Fibroblast of pulmonary artery (primary cell): ENCODE results near the gene XIST.
"Not testable (repeated sequence)": the region's sequence is repeated elsewhere in the genome, so short reads cannot be mapped to it uniquely, and the experiment has no call there.

Source experiments
- DNase-seq: peaks from one replicate; pipeline ENCODE4 v3.0.0-alpha.2; 2010; ENCODE audit warnings: low read depth
- H3K4me3 ChIP-seq: replicated peaks from 2 replicates; pipeline ENCODE4 v1.5.1; 2011; ENCODE audit warnings: low read depth, mild to moderate bottlenecking, control low read depth, low read length, moderate library complexity
- CTCF ChIP-seq: IDR thresholded peaks from 2 replicates; pipeline ENCODE4 v1.5.1; 2011; ENCODE audit warnings: mild to moderate bottlenecking, control low read depth, low read length, inconsistent platforms; ENCODE audit errors: missing control alignments

Gene XIST

GRCh38 chrX:73823473-73824004 is 29.0 kb downstream of the XIST start:
- DNase-seq, result no peak
- no peak overlapping the region for H3K4me3 ChIP-seq
- TF ChIP-seq CTCF, result no peak

DNA sequence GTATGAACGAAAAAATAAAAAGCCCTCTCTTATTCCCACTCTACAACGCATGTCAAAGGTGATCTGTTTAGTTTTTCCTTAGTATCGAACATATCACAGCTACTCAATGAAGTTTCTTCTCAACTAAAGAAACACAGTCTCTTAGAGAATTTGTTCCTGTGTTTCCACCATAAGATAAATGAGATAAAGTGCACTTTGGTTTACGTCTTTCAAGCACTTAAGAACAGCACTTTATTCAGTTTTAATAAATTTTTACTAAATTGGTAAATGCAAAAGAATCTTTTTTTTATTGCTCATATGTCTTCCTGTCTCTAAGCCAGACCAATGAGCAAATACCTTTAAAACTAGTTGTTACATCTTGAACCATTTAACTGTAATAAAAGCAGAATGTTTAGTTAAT is 29.7 kb downstream of the XIST start:
- DNase-seq, result no peak
- no peak for TF ChIP-seq CTCF
- no peak overlapping the region for H3K4me3 ChIP-seq

- TF ChIP-seq CTCF, result no peak
- DNase-seq, result no peak
- no peak overlapping the region for H3K4me3 ChIP-seq
Measured at GRCh38 chrX:73821921-73822559, 30.5 kb downstream of the XIST start.

GRCh38 chrX:73819864-73820558 is 32.5 kb downstream of the XIST start:
- not testable (repeated sequence) for H3K4me3 ChIP-seq, DNase-seq

GRCh38 chrX:73818200-73819116 is 34.1 kb downstream of the XIST start:
- no peak overlapping the region for H3K4me3 ChIP-seq
- TF ChIP-seq CTCF, result no peak
- no peak for DNase-seq

- no peak for DNase-seq
- TF ChIP-seq CTCF, result no peak
- no peak overlapping the region for H3K4me3 ChIP-seq
Measured at GRCh38 chrX:73817393-73818199, 34.9 kb downstream of the XIST start.
